Activated CD4-positive, alpha-beta T cell treated with anti-CD3 and anti-CD28 coated beads for 1 hour (primary cell): ENCODE results near the gene CCL4L2.
"Not testable (repeated sequence)": the region's sequence is repeated elsewhere in the genome, so short reads cannot be mapped to it uniquely, and the experiment has no call there.

Experiments used
- DNase-seq: peaks from one replicate; pipeline ENCODE4 v3.0.0-alpha.2; 2020

The CCL4L2 gene

GRCh38 chr17:36210439-36211211 is at the start of gene CCL4L2:
TSS of gene CCL4L2 (plus strand) at chr17:36211063.
- not testable (repeated sequence) for DNase-seq

- DNase-seq = not testable (repeated sequence)
Observed at GRCh38 chr17:36168836-36169235, 42.0 kb upstream of the CCL4L2 start.

- not testable (repeated sequence) for DNase-seq
Observed at GRCh38 chr17:36176536-36176935, 34.3 kb upstream of the CCL4L2 start, which contains the start of gene TBC1D3B. TSS of gene TBC1D3B (minus strand) at chr17:36176636. CDS start at chr17:36175050, 1,586 bp downstream.

GRCh38 chr17:36181446-36182175 is 29.3 kb upstream of the CCL4L2 start:
- DNase-seq = not testable (repeated sequence)

- DNase-seq = no peak
Observed at GRCh38 chr17:36182176-36183000, 28.5 kb upstream of the CCL4L2 start.

- no peak for DNase-seq
Observed at GRCh38 chr17:36183001-36183971, 27.6 kb upstream of the CCL4L2 start.

- no peak for DNase-seq
Observed at GRCh38 chr17:36184023-36184765, 26.7 kb upstream of the CCL4L2 start.

- DNase-seq = no peak
Observed at GRCh38 chr17:36185416-36185815, 25.4 kb upstream of the CCL4L2 start.

- not testable (repeated sequence) for DNase-seq
Observed at GRCh38 chr17:36186810-36187763, 23.8 kb upstream of the CCL4L2 start.

GRCh38 chr17:36187943-36188665 is 22.8 kb upstream of the CCL4L2 start:
- DNase-seq = not testable (repeated sequence)

- no peak for DNase-seq
Observed at GRCh38 chr17:36188891-36189306, 22.0 kb upstream of the CCL4L2 start.

GRCh38 chr17:36189993-36190392 is 20.9 kb upstream of the CCL4L2 start:
- not testable (repeated sequence) for DNase-seq

GRCh38 chr17:36190549-36191330 is 20.1 kb upstream of the CCL4L2 start:
- DNase-seq = not testable (repeated sequence)

- DNase-seq = no peak
Observed at GRCh38 chr17:36193216-36193775, 17.6 kb upstream of the CCL4L2 start.

GRCh38 chr17:36194147-36194831 is 16.6 kb upstream of the CCL4L2 start:
- DNase-seq = not testable (repeated sequence)

GRCh38 chr17:36194832-36195433 is 15.9 kb upstream of the CCL4L2 start:
- not testable (repeated sequence) for DNase-seq
